KMS-11 (cell line): Measurements from ENCODE around the gene EXOC1L.
A peak's percentile ranks its signal among the peaks of the same experiment; 100 is the strongest.

Source experiments
- H2AFZ ChIP-seq: fragments of 200-600 bp; sonication (generic); 2 replicates; pipeline ENCODE4 v1.6.1; 2016; ENCODE audit warnings: antibody characterized with exemption, mixed run types, low read depth
- H3K27ac ChIP-seq: fragments of 200-600 bp; sonication (generic); 2 replicates; pipeline ENCODE4 v1.6.1; 2016; ENCODE audit warnings: mild to moderate bottlenecking, mixed run types
- H3K27me3 ChIP-seq: fragments of 200-600 bp; sonication (generic); 2 replicates; pipeline ENCODE4 v1.6.1; 2017; ENCODE audit warnings: mild to moderate bottlenecking, low read depth, mixed run types, moderate library complexity; ENCODE audit not compliant: insufficient read depth
- H3K36me3 ChIP-seq: fragments of 200-600 bp; sonication (generic); 2 replicates; pipeline ENCODE4 v1.6.1; 2017; ENCODE audit warnings: mild to moderate bottlenecking, mixed run types; ENCODE audit not compliant: insufficient read depth
- H3K4me1 ChIP-seq: fragments of 200-600 bp; sonication (generic); 2 replicates; pipeline ENCODE4 v1.6.1; 2016; ENCODE audit warnings: mild to moderate bottlenecking, low read depth, mixed run types; ENCODE audit not compliant: poor library complexity, severe bottlenecking
- H3K4me2 ChIP-seq: fragments of 200-600 bp; sonication (generic); 2 replicates; pipeline ENCODE4 v1.7.0; 2016; ENCODE audit warnings: mild to moderate bottlenecking, mixed run types
- H3K4me3 ChIP-seq: fragments of 200-600 bp; sonication (generic); IDR thresholded peaks from 2 replicates; pipeline ENCODE4 v1.6.1; 2017; ENCODE audit warnings: low read depth, low read length, mixed read lengths; ENCODE audit not compliant: insufficient read depth
- H3K79me2 ChIP-seq: fragments of 200-600 bp; sonication (generic); 2 replicates; pipeline ENCODE4 v1.6.1; 2016; ENCODE audit warnings: low read depth, mixed run types; ENCODE audit not compliant: insufficient read depth
- H3K9ac ChIP-seq: fragments of 200-600 bp; sonication (generic); 2 replicates; pipeline ENCODE4 v1.6.1; 2016; ENCODE audit warnings: mild to moderate bottlenecking, mixed run types
- H4K20me1 ChIP-seq: fragments of 200-600 bp; sonication (generic); 2 replicates; pipeline ENCODE4 v1.6.1; 2016; ENCODE audit warnings: mild to moderate bottlenecking, mixed run types; ENCODE audit not compliant: insufficient read depth
- CTCF ChIP-seq: fragments of 200-600 bp; sonication (generic); conservative IDR thresholded peaks from 2 replicates; pipeline ENCODE4 v1.6.1; 2017; ENCODE audit warnings: low read depth, mild to moderate bottlenecking, antibody characterized with exemption, low read length, moderate library complexity, mixed read lengths

The EXOC1L gene

GRCh38 chr4:55874831-55875230 lies 55.2 kb downstream of the EXOC1L start:
- Histone ChIP-seq H3K4me3 (no peak overlapping the region), H3K9ac (no peak overlapping the region), H3K27ac (no peak overlapping the region), H3K27me3 (no peaks in the 10 kb centered on the region), H3K4me1 (peaks cover 19% of the 10 kb centered on the region), H3K79me2 (no peaks in the 10 kb centered on the region), H2AFZ (no peak overlapping the region), H3K36me3 (no peaks in the 10 kb centered on the region), H3K4me2 (no peak overlapping the region), H4K20me1 (no peaks in the 10 kb centered on the region)
- no peak for TF ChIP-seq CTCF

- peaks cover 19% of the 10 kb centered on the region for H3K4me1 ChIP-seq
- H2AFZ ChIP-seq = no peak overlapping the region
- no peak overlapping the region for H3K27ac ChIP-seq
- no peaks in the 10 kb centered on the region for H3K79me2 ChIP-seq
- TF ChIP-seq CTCF = no peak
- H3K36me3 ChIP-seq = peaks cover 6% of the 10 kb centered on the region; the same call in 1 of the 2 replicates
- no peak overlapping the region for H3K4me3 ChIP-seq
- no peaks in the 10 kb centered on the region for H3K27me3 ChIP-seq
- H3K9ac ChIP-seq = no peak overlapping the region
- H4K20me1 ChIP-seq = no peaks in the 10 kb centered on the region
- H3K4me2 ChIP-seq = peak overlapping the region; percentile 26
These were observed 56.8 kb downstream of the EXOC1L start for GRCh38 chr4:55876387-55876786.

GRCh38 chr4:55879224-55879623 lies 59.6 kb downstream of the EXOC1L start:
- Histone ChIP-seq H3K4me3 (no peak overlapping the region), H3K4me1 (peaks cover 19% of the 10 kb centered on the region), H2AFZ (no peak overlapping the region), H3K79me2 (no peaks in the 10 kb centered on the region), H3K4me2 (no peak overlapping the region), H3K27ac (no peak overlapping the region), H3K36me3 (peaks cover 6% of the 10 kb centered on the region; the same call in 1 of the 2 replicates), H3K27me3 (no peaks in the 10 kb centered on the region), H3K9ac (no peak overlapping the region), H4K20me1 (no peaks in the 10 kb centered on the region)
- no peak for TF ChIP-seq CTCF

- TF ChIP-seq CTCF = no peak
- H3K27me3 ChIP-seq = no peaks in the 10 kb centered on the region
- no peak overlapping the region for H3K4me3 ChIP-seq
- H3K79me2 ChIP-seq = no peaks in the 10 kb centered on the region
- no peak overlapping the region for H3K4me2 ChIP-seq
- H3K4me1 ChIP-seq = peaks cover 14% of the 10 kb centered on the region
- H3K27ac ChIP-seq = no peak overlapping the region
- H3K9ac ChIP-seq = no peak overlapping the region
- H2AFZ ChIP-seq = no peak overlapping the region
- H3K36me3 ChIP-seq = peaks cover 6% of the 10 kb centered on the region; the same call in 1 of the 2 replicates
- no peaks in the 10 kb centered on the region for H4K20me1 ChIP-seq
These were observed 61.2 kb downstream of the EXOC1L start for GRCh38 chr4:55880652-55881280.
